CD4-positive, alpha-beta T cell treated with Interleukin-15 for 4 hours (primary cell): ENCODE results near the gene DDX27.
A peak's percentile ranks its signal among the peaks of the same experiment; 100 is the strongest.

ENCODE experiments used
- DNase-seq: peaks from one replicate; pipeline ENCODE4 v3.0.0-alpha.2; 2020; ENCODE audit warnings: low spot score

DDX27 gene

GRCh38 chr20:49278036-49278817 lies 59.0 kb downstream of the DDX27 start, which contains the start of gene ZNFX1:
Gene ZNFX1, minus strand, starts transcription at chr20:49278057. Its CDS starts 2,218 bp downstream, at chr20:49275839.
- DNase-seq: peak; percentile 98

DNA sequence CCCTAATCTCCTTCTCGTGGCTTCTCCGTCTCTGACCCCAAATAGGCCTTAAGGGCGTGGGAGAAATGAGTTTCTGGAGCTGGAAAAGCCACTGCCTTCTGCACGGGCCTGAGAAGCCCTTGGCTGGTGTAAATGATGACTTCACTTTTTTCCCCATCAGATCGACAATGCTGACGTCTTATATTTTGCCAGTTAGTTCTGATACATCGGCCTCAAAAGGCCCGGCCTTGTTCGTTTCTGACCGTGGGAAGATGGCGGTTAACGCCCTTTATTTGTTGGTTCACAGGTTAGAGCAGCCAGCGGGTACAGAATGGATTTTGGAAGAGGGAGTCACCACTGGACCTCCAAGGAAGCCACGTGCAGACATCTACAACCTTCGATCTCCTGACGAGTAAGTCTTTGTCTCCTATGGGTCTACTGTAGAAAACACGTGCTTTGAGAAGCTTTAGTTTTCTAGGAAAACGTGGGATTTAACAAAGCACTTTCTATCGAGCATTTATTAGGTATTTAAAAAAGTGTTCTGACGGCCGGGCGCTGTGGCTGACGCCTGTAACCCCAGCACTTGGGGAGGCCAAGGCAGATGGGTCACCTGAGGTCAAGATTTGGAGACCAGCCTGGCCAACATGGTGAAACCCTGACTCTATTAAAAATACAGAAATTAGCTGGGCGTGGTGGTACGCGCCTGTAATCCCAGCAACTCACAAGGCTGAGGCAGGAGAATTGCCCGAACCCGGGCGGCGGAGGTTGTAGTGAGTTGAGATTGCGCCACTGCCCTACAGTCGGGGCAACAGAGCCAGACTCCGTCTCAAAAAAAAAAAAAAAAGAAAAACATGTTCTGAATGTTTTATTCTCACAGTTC lies 59.8 kb downstream of the DDX27 start:
- peak; percentile 31 for DNase-seq

- no peak for DNase-seq
These were observed 60.7 kb downstream of the DDX27 start for GRCh38 chr20:49279677-49280462.

DNA sequence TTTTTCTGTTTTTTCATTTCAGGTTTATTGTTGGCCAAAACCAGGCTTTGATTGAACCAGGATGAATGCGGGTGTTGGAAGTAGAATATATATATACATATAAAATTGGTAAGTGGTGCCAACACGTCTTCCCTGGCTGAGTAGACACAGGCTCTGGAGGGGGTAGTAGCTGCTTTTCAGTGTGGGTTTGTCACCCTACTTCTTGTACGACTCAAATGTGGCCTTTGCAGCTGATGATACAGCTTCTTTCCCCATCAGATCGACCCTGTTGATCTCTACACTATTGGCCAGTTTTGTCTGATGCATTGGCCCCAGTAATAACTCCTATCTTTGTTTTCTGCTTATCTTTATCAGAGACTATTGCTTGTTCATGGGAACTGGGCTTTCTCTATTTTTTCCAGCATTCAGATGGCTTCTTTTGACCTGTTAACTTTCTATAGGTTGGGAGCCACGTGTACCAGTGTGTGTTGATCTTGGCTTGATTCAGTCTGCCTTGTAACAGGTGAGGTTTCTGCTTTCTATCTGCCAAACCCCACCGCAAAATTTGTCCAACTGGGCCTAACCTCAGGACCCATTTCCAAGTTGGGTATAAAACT lies 61.3 kb downstream of the DDX27 start:
- DNase-seq: no peak

DNA sequence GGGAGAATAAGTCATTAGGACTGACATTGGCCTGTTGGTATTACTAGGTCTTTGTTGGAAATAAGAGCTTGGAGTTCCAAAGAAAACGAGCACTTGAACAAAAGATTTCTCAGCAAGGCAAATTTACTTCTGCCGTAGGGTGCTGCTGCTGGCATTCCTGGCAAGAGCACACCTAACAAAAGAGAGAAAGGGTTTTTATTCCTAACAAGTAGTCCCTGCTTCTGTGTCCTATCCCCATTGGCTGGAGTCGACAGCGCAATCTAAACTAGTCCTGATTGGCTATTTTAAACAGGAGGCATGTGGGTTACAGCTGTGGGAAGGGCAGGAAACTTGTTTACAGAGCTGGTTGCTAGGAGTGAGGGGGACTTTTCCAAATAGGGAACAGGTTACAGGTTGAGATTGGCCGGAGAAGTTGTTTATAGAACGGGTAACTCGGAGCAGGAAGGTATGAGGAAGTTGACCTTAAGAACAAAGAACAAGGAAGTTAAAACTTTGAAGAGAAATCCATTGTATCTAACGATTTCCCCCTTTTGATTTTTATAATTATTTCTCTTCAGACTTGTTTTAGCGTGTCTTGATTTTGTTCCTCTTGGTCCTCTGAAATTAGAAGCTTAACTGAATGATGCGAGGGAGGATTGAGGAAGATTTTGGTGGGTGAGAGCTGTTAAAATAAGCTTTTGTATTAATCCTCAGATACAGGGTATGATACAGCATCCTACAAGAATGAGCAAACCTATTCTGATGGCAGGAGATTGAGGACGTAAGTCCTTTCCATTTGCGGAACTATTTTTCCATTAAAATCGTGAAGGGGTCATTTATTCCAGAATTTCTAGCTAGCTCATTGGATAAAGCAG lies 62.1 kb downstream of the DDX27 start:
- DNase-seq: no peak

GRCh38 chr20:49281913-49282467 lies 62.8 kb downstream of the DDX27 start:
- no peak for DNase-seq

- DNase-seq: no peak
These were observed 63.5 kb downstream of the DDX27 start for GRCh38 chr20:49282584-49283171.

DNA sequence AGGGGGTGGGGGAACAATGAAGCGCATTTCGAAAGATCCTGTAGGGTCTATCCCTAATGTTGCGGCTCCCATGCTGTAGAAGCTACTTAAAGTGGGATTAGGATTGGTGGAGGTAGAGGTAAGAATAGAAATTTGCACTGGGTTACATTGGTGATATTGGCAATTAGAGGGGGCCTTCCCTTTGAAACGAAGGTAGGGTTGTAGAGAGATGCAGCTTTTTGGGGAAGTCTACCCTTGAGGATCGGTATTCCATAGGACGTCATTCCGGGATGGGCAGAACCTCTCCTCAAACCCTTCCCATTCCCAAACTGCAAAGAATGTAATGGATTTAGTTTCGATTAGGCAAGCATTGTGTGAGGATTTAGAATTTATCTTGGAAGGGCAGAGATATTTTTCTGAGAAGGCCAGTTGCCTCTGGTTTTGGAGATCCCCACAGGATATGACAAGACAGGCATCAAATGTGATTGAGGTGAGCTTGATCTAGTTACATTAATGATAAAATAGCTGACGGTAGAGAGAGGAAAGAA lies 64.0 kb downstream of the DDX27 start:
- no peak for DNase-seq

GRCh38 chr20:49283703-49284625 lies 64.7 kb downstream of the DDX27 start:
- DNase-seq: no peak

DNA sequence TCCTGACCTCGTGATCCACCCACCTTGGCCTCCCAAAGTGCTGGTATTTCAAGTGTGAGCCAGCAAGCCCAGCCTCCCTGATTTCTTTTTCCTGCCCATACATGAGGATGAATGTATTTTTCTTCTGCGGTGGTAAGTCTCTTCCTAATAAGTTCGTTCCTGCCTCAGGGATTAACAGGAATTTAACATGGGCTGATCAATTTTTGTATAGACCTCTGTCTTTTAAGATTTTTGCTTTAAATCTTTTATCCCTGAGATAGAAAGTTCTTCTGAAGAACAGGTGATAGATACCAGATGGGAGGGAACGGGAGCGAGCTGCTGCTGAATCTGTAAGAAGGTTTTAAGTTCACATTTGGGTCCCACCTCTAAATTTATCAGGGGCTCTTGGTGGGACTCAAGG lies 65.6 kb downstream of the DDX27 start:
- DNase-seq: no peak

GRCh38 chr20:49285233-49285668 lies 66.0 kb downstream of the DDX27 start:
- no peak for DNase-seq

DNA sequence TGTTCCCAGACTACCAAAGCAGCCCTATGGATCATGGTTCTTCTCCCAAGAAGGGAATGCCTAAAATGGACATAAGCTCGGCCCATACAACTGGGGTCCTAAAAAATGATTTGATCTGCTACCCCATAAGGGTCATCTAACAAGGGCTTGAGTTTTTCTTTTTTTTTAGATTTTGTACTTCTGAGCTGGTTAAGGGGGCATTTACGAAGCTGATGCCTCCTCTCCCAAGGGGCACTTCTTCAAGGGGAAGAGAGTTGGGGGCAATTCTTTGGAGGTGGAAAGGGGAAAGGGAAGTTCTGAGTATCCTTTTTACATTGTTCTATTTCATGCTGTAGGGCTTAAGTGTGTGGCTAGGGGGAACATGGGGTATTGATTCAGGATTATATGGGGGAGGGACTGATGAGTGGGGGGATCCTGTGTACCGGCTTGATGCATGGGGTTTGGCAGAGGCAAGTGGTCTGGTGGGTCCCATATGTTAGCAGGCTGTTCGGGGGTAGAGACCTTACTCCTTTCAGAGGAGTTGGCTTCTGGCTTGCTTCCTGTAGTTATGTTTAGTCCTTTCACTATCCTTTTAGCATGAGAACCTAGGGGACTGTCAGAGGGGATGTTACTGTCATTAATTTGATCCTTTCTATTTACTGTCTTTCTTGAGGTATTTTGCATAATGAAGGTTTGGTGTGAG lies 66.7 kb downstream of the DDX27 start:
- no peak for DNase-seq

DNA sequence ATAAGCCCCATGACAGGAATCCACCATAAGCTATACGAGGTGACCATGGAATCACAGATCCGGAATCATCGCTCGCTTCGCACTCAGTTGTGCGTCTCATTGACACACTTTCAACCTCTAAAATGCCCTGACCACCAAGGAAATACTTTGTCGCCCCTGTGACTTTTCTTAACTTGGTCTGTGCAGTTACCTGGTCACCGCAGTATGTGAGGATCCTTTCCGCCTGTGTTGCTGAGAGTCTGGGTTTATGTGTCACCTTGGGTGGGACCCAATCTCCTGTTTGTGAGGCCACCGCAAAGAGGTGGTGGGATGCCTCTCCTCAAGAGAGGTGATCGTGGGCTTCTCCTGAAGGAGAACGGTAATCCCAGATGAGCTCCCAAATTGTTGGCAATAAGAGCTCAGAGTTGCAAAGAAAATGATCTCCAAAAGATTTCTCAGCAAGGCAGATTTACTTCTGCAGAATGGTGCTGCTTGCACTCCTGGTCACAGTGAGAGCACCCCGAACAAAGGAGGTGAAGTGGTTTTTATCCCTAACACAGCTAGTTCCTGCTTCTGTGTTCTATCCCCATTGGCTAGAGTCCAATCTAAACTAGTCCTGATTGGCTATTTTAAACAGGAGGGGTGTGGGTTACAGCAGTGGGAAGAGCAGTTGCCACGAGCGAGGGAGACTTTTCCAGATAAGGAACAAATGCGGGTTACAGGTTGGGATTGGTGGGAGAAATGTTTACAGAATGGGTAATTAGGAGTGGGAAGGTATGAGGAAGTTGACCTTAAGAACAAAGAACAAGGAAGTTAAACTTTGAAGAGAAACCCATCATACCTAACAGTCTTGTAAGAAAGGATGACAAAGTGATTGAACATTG lies 67.7 kb downstream of the DDX27 start:
- DNase-seq: no peak

DNA sequence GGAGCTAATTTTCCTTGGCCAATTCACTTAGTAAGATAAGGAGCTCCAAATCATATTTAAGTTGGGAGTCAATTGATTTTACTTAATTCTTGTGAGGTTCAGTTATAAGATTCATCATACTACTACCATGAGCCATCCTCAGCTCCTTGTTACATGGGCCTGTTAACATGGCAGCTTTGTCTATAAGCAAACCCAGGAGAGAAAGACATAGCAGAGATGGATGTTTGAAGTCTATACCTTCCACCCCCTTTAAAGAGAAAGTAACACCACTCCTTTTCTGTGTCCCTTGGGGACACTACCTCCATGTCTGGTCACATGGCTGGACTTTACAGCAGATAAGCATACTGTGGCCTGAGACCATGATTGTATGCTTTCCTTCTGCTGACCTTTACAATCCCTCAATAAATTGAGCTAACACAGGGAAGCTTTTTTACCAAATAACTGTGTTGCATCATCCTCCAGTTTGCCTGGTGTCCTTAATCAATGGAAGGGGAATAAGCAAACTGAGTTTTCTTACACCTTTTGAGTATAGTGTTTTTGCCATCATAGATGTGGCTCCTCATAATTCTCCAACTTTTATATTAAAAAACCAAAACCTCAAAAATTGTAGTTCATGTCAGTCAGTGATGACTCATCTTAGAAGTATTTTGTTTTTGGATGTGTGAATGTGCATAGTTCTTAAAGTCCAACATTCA lies 68.5 kb downstream of the DDX27 start:
- no peak for DNase-seq

DNA sequence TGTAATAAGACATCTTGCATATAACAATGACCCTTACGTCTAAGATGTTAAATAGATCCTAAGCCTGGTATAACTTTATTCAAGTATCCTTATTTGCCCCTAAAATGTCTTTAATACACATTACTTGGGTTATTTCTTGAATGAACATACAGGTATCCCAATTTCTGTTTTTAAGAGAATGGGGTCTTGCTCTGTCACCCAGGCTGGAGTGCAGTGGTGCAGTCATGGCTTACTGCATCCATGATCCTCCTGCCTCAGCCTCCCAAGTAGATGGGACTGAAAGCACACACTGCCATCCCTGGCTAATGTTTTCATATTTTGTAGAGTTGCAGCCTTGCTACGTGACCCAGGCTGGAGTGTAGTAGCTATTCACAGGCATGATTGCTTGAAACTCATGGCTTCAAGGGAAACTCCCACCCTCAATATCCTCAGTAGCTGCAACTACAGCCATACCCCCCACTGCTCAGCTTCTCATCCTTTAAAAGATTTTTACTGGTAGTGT lies 69.1 kb downstream of the DDX27 start:
- no peak for DNase-seq
